Esophagus squamous epithelium (tissue), 4 donors: ENCODE measurements around the gene DENND10.

ENCODE experiments used
- CTCF ChIP-seq, 6 experiments: fragments of 450-650 bp in 4 of 6; fragments of 200-600 bp in 2 of 6; sonication (generic) in 2 of 6; IDR thresholded peaks; one replicate each; pipeline ENCODE4 v1.5.1; 2016 to 2019; ENCODE audit warnings: antibody characterized with exemption in 6 of 6, mild to moderate bottlenecking in 4 of 6, moderate library complexity in 4 of 6
- POLR2A ChIP-seq, 4 donors: fragments of 450-650 bp; IDR thresholded peaks; one replicate each; pipeline ENCODE4 v1.6.1; 2017; ENCODE audit warnings: antibody characterized with exemption in 4 of 4, mild to moderate bottlenecking in 4 of 4, moderate library complexity in 3 of 4

DNA sequence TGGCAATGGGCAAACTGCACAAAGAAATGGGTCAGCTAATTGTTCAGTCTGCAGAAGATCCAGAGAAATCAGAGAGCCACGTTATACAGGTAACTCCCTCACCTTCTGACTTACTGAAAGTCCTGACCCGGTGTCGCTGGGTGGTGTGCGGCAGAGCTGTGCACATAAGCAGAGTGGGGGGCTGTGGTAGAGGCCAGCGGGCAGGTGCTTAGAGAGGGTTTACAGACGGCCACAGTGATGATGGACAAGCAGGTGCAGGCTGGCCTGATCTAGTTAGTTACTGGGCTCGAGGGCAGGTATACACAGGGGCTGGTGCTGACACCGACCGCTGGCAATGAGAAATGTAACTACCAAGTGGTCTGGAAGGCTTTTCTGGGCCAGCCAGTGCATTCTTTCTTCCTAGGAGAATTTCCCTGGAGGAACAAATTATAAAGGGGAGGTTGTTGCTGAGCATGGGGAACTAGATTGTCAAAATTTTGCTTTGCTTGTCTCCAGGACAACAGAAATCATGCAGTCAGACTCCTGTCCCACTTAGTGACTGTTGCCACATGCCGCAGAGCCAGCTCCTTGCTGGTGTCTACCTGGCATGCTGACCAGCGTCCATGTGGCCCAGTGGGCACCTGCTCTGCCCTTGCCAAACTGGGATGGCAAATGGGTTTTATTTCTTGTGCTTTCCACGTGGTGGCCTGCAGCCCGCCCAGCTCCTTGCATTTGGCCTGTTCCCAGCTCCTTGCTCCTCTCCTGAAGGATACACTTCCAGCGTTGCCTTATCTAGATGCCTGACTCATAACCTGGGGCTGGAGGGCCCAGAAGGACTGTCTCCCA, 28.8 kb downstream of the DENND10 start:
- TF ChIP-seq CTCF (IDR thresholded peaks at IDR 0.05): no peak
- TF ChIP-seq POLR2A (IDR thresholded peaks at IDR 0.05): no peak
